ENCODE measurements around the gene IGFALS.

The IGFALS gene

DNA sequence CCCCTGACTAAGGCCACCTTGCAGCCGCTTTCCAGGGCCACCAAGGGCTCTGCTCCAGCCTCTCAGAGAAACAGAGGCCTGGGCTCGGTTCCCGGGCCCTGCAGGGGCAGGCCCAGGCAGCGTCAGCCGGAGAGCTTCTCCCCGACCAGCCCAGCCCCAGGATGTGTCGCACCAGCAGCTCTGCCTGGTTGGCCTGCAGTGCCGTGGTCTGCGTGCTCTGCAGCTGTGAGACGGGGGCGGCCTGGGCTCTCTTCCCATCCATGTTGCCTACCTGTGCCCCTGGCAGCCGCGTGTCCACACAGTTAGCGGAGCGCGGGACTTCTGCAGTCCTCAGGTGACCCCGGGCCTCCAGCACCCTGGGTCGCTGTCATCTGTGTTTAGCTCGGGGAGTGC, 4.8 kb downstream of the IGFALS start:
- H3K4me2 ChIP-seq (ENCODE audit: low read depth, low read length, poor library complexity, severe bottlenecking): no peak overlapping the region
- H3K9ac ChIP-seq (ENCODE audit: low read length): no peak overlapping the region
- H3K9me2 ChIP-seq (replicated peaks; ENCODE audit: insufficient read depth, low read length): no peaks in the 10 kb centered on the region
- no peak overlapping the region for H3K4me3 ChIP-seq (ENCODE audit: insufficient read depth, low read length, poor library complexity, severe bottlenecking)
- H3K36me3 ChIP-seq (ENCODE audit: low read length): no peaks in the 10 kb centered on the region
- H3K79me2 ChIP-seq (ENCODE audit: insufficient read depth, low read length): peaks cover 25% of the 10 kb centered on the region
- no peaks in the 10 kb centered on the region for H3F3A ChIP-seq (ENCODE audit: insufficient read depth)
- H3K27ac ChIP-seq (ENCODE audit: low read depth, low read length): no peak overlapping the region
- no peaks in the 10 kb centered on the region for H3K27me3 ChIP-seq (ENCODE audit: low read length)
- H2AFZ ChIP-seq (ENCODE audit: low read depth, low read length, severe bottlenecking): no peak overlapping the region
- no peaks in the 10 kb centered on the region for H3K9me3 ChIP-seq (ENCODE audit: insufficient read depth, low read length)
- TF ChIP-seq, protein P1, sequence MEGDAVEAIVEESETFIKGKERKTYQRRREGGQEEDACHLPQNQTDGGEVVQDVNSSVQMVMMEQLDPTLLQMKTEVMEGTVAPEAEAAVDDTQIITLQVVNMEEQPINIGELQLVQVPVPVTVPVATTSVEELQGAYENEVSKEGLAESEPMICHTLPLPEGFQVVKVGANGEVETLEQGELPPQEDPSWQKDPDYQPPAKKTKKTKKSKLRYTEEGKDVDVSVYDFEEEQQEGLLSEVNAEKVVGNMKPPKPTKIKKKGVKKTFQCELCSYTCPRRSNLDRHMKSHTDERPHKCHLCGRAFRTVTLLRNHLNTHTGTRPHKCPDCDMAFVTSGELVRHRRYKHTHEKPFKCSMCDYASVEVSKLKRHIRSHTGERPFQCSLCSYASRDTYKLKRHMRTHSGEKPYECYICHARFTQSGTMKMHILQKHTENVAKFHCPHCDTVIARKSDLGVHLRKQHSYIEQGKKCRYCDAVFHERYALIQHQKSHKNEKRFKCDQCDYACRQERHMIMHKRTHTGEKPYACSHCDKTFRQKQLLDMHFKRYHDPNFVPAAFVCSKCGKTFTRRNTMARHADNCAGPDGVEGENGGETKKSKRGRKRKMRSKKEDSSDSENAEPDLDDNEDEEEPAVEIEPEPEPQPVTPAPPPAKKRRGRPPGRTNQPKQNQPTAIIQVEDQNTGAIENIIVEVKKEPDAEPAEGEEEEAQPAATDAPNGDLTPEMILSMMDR (IDR thresholded peaks at IDR 0.05; ENCODE audit: insufficient read depth, low read length, poor library complexity, severe bottlenecking): no peak
- no peak for TF ChIP-seq EZH2phosphoT487 (conservative IDR thresholded peaks at IDR 0.05; ENCODE audit: low read length)
- H4K20me1 ChIP-seq (ENCODE audit: low read depth, low read length): no peaks in the 10 kb centered on the region

DNA sequence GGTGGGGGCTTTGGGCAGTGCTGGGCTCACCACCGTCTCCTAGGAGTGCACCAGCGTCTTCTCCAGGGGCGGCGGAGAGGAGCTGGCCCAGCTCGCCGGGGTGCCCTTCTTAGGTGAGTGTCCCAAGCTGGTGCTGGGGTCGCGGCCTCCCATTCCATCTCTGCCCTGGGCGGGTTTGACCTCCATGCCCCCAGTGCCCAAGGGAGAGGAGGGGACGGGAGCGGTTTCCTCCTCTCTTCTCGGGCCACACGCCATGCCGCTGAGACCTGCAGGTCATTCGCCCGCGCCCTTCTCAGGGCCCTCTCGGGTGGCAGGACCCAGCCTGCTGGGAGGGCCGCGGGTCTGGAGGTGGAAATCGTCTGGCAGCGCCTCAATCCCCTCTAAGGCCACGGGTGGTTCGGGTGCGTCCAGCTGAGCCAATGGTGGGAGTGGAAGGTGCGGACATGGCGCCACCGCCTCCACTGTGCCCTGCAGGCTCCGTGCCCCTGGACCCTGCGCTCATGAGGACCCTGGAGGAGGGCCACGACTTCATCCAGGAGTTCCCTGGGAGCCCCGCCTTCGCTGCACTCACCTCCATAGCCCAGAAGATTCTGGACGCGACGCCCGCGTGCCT, 5.3 kb downstream of the IGFALS start:
- TF ChIP-seq, protein P1 (IDR thresholded peaks at IDR 0.05; ENCODE audit: insufficient read depth, low read length, poor library complexity, severe bottlenecking): no peak
- TF ChIP-seq EZH2phosphoT487 (conservative IDR thresholded peaks at IDR 0.05; ENCODE audit: low read length): no peak
- Histone ChIP-seq H3K9me3 (ENCODE audit: insufficient read depth, low read length) (no peaks in the 10 kb centered on the region), H3K36me3 (ENCODE audit: low read length) (no peaks in the 10 kb centered on the region), H3K27ac (ENCODE audit: low read depth, low read length) (no peak overlapping the region), H3F3A (ENCODE audit: insufficient read depth) (no peaks in the 10 kb centered on the region), H3K9me2 (replicated peaks; ENCODE audit: insufficient read depth, low read length) (no peaks in the 10 kb centered on the region), H3K9ac (ENCODE audit: low read length) (no peak overlapping the region), H3K4me3 (ENCODE audit: insufficient read depth, low read length, poor library complexity, severe bottlenecking) (no peak overlapping the region), H3K79me2 (ENCODE audit: insufficient read depth, low read length) (peaks cover 30% of the 10 kb centered on the region), H4K20me1 (ENCODE audit: low read depth, low read length) (no peaks in the 10 kb centered on the region), H3K4me2 (ENCODE audit: low read depth, low read length, poor library complexity, severe bottlenecking) (no peak overlapping the region), H2AFZ (ENCODE audit: low read depth, low read length, severe bottlenecking) (no peak overlapping the region), H3K27me3 (ENCODE audit: low read length) (no peaks in the 10 kb centered on the region)

DNA sequence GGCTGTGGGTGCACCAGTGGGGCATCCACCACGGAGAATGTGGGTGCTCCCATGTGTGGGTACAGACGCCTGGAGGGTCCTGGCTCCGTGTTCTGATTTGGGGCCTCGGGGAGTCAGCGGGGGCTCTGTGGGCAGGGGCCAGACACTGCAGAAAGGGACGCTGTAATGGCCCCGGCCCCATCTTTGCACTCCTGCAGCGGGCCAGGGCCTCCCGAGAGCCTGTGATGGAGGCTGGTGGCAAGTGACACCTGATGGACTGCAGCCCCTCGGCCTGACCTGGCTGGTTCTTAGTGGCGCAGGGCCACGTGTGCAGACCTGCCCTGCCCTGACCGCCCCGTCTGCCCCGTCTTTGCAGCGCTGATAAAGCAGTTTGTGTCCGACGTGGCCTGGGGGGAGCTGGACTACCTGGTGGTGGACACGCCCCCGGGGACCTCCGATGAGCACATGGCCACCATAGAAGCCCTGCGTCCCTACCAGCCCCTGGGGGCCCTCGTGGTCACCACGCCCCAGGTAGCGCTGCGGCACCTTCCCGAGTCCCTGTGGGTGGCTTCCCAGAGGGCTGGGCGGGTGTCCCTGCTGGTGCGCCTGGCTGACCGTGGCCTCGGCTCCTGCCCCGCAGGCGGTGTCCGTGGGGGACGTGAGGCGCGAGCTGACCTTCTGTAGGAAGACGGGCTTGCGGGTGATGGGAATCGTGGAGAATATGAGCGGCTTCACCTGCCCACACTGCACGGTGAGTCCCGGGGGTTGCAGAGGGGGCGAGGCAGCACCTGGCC, 6.0 kb downstream of the IGFALS start:
- no peaks in the 10 kb centered on the region for H4K20me1 ChIP-seq (ENCODE audit: low read depth, low read length)
- H3F3A ChIP-seq (ENCODE audit: insufficient read depth): no peaks in the 10 kb centered on the region
- H3K9me2 ChIP-seq (replicated peaks; ENCODE audit: insufficient read depth, low read length): no peaks in the 10 kb centered on the region
- no peaks in the 10 kb centered on the region for H3K9me3 ChIP-seq (ENCODE audit: insufficient read depth, low read length)
- H3K9ac ChIP-seq (ENCODE audit: low read length): no peak overlapping the region
- TF ChIP-seq EZH2phosphoT487 (conservative IDR thresholded peaks at IDR 0.05; ENCODE audit: low read length): no peak
- TF ChIP-seq, protein P1 (IDR thresholded peaks at IDR 0.05; ENCODE audit: insufficient read depth, low read length, poor library complexity, severe bottlenecking): no peak
- peaks cover 32% of the 10 kb centered on the region for H3K79me2 ChIP-seq (ENCODE audit: insufficient read depth, low read length)
- H3K4me2 ChIP-seq (ENCODE audit: low read depth, low read length, poor library complexity, severe bottlenecking): no peak overlapping the region
- H2AFZ ChIP-seq (ENCODE audit: low read depth, low read length, severe bottlenecking): no peak overlapping the region
- no peaks in the 10 kb centered on the region for H3K36me3 ChIP-seq (ENCODE audit: low read length)
- no peak overlapping the region for H3K4me3 ChIP-seq (ENCODE audit: insufficient read depth, low read length, poor library complexity, severe bottlenecking)
- H3K27me3 ChIP-seq (ENCODE audit: low read length): no peaks in the 10 kb centered on the region
- no peak overlapping the region for H3K27ac ChIP-seq (ENCODE audit: low read depth, low read length)
